ENCODE data around the gene SLC16A2. TPM values are rescaled to one million over a fixed set of nuclear protein-coding genes. Genes with fewer than 3 reads are reported as not detected.
A peak's percentile ranks its signal among the peaks of the same experiment; 100 is the strongest.
"Not testable (repeated sequence)": the region's sequence is repeated elsewhere in the genome, so short reads cannot be mapped to it uniquely, and the experiment has no call there.

Gene SLC16A2
- total RNA-seq, 2 donors from 2014 or later = 2.9 to 7.3 TPM

DNA sequence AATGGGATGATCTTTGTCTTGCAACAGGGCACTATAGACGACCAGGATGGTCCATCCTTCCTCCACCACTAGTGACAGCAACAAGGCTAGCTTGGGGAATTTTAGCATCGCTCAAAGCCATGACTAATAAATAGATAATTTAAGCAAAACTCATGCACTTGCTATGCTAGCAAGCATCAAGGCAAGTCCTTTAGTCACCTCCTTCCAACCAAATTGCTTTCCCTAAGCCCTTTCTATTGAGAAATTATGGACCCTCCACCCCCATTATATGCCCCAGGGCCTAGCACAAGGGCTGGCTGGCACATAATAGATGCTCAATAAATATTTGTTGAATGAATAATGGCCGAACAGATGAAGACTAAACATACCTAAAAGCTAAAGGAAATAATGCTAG, 28.6 kb downstream of the SLC16A2 start:
- no peak for TF ChIP-seq POLR2A (IDR thresholded peaks at IDR 0.05)
- TF ChIP-seq, protein P1, sequence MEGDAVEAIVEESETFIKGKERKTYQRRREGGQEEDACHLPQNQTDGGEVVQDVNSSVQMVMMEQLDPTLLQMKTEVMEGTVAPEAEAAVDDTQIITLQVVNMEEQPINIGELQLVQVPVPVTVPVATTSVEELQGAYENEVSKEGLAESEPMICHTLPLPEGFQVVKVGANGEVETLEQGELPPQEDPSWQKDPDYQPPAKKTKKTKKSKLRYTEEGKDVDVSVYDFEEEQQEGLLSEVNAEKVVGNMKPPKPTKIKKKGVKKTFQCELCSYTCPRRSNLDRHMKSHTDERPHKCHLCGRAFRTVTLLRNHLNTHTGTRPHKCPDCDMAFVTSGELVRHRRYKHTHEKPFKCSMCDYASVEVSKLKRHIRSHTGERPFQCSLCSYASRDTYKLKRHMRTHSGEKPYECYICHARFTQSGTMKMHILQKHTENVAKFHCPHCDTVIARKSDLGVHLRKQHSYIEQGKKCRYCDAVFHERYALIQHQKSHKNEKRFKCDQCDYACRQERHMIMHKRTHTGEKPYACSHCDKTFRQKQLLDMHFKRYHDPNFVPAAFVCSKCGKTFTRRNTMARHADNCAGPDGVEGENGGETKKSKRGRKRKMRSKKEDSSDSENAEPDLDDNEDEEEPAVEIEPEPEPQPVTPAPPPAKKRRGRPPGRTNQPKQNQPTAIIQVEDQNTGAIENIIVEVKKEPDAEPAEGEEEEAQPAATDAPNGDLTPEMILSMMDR (IDR thresholded peaks at IDR 0.05) = no peak
- intact Hi-C loops (cut with DNase I) = no loop called here
- DNase-seq (no peak), ATAC-seq (no peak)
- no peak overlapping the region for H3K4me3 ChIP-seq
- H3K27ac ChIP-seq = no peak overlapping the region
- H3K36me3 ChIP-seq (replicated peaks in 1 of 2; ENCODE audit: insufficient read depth in 1 of 2, low read depth in 2 of 2) = no peaks in the 10 kb centered on the region
- 91 to 94% methylated on average over 3 of the region's 3 CpGs for WGBS, 2 donors
- H3K9me3 ChIP-seq = no peaks in the 10 kb centered on the region
- no peaks in the 10 kb centered on the region for H3K27me3 ChIP-seq
- no peaks in the 10 kb centered on the region for H3K4me1 ChIP-seq

DNA sequence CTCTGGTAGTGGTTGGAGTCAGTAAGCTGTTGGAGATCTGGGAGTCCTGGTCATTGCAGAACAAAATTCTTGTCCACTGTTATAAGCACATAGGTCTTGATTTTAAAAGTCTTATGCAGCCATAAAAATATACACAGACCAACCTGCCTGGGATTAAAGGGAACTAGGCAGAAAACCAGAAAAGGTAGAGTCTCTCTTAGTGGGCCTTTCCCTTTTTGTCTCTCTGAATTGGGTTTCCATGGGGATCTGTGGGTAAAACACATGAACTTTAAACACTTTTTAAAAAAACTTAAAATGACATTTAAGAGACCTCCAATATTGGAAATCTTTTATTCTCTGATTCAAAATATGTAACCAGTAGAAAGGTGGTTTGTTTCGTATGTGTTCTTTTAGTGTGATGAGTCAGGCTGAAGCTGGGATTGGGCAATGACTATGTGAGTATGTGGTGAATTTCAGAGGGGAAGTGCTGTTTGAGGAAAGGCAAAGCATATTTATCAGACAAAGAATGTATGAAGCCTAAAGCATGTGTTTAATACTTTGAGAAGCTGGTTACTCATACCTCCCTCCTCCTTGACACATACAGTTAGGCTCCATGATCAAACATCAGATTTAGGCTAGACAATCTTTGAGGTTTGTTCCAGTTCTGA, 29.6 kb downstream of the SLC16A2 start:
- Histone ChIP-seq H3K4me1 (no peaks in the 10 kb centered on the region), H3K36me3 (replicated peaks in 1 of 2; ENCODE audit: insufficient read depth in 1 of 2, low read depth in 2 of 2) (no peaks in the 10 kb centered on the region), H3K27ac (no peak overlapping the region), H3K4me3 (no peak overlapping the region), H3K9me3 (no peaks in the 10 kb centered on the region), H3K27me3 (no peaks in the 10 kb centered on the region)
- TF ChIP-seq POLR2A (IDR thresholded peaks at IDR 0.05) = no peak
- TF ChIP-seq, protein P1 (IDR thresholded peaks at IDR 0.05) = no peak
- intact Hi-C loops (cut with DNase I) = no loop called here
- DNase-seq (peak in 1 of 4 donors; percentile 16), ATAC-seq (peak; percentile 27)
- WGBS, 2 donors = 67 to 79% methylated on average over 1 of the region's 1 CpG

DNA sequence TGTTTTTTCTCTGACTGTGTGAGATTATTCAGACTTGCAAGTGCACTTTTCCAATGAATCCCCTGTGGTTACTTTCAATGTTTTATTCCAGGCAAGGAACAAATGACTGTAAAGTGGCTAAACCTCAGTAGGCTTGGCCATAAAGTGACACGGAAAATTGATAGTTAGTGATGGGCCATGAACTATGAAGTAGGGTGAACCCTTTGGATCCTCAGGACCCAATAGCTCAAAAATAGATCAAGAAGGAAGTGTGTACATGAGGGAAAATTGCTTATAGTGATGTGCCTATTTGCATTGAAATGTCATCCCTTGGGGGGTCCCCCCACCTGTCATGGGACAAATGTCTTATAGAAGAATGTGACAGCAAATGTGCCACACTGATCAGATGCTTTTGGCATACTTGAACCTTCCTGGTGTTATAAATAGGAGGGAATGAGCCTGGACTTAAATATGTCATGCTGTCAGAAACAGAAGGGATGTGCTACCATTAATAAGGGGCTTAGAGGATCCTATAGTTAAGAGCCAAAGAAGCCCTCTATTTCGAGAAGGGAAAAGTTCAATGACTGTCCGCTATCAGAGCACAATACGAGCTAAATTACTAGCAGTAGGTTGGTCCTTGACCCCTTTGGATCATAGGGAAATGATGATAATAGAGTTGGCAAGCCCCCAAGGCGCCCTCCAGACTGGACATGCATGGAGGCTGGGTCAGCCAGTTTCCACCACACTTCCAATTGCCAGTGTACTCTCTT, 30.3 kb downstream of the SLC16A2 start:
- no peaks in the 10 kb centered on the region for H3K4me1 ChIP-seq
- ATAC-seq = no peak
- H3K36me3 ChIP-seq (replicated peaks in 1 of 2; ENCODE audit: insufficient read depth in 1 of 2, low read depth in 2 of 2) = no peaks in the 10 kb centered on the region
- intact Hi-C loops (cut with DNase I) = no loop called here
- H3K4me3 ChIP-seq = no peak overlapping the region
- no peak for TF ChIP-seq POLR2A (IDR thresholded peaks at IDR 0.05)
- TF ChIP-seq, protein P1 (IDR thresholded peaks at IDR 0.05) = no peak
- H3K27ac ChIP-seq = no peak overlapping the region
- WGBS, 2 donors = 71 to 78% methylated on average over 4 of the region's 5 CpGs
- DNase-seq = no peak
- H3K27me3 ChIP-seq = no peaks in the 10 kb centered on the region
- H3K9me3 ChIP-seq = no peaks in the 10 kb centered on the region

DNA sequence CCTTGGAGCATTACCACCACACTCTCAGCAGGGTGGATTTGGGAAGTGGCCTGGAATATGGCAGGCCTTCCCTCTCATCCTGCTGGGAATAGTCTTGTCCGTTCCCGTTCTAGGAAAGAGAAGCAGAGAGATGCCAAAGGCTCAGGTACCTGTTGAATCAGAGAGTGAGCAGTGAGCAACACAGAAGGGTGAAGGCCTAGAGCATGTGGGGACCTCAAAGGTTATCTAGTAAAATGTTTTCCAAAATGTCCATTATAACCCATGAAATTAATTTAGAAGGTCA, 30.8 kb downstream of the SLC16A2 start:
- H3K27me3 ChIP-seq = no peaks in the 10 kb centered on the region
- H3K27ac ChIP-seq = no peak overlapping the region
- no peaks in the 10 kb centered on the region for H3K9me3 ChIP-seq
- H3K36me3 ChIP-seq (replicated peaks in 1 of 2; ENCODE audit: insufficient read depth in 1 of 2, low read depth in 2 of 2) = no peaks in the 10 kb centered on the region
- TF ChIP-seq, protein P1 (IDR thresholded peaks at IDR 0.05) = no peak
- TF ChIP-seq POLR2A (IDR thresholded peaks at IDR 0.05) = no peak
- intact Hi-C loops (cut with DNase I) = no loop called here
- no peaks in the 10 kb centered on the region for H3K4me1 ChIP-seq
- ATAC-seq (no peak), DNase-seq (no peak)
- 90 to 95% methylated on average over 2 of the region's 2 CpGs for whole genome bisulfite sequencing, 2 donors
- H3K4me3 ChIP-seq = no peak overlapping the region

DNA sequence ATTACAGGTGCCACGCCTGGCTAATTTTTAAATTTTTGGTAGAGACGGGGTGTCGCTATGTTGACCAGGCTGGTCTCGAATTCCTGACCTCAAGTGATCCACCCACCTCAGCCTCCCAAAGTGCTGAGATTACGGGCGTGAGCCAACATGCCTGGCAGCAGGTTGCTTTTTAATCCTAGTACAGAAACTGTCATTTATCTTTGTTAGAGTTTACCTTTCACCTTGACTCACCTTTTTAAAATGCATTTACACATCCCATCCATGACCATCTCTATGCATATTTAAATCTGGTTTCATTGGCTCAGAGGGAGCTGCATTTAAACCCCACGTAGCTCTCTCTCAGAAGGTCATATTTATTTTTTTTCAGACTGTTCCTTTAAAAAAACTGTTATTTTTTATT, 31.9 kb downstream of the SLC16A2 start:
- H3K27me3 ChIP-seq = no peaks in the 10 kb centered on the region
- no peak overlapping the region for H3K27ac ChIP-seq
- 84 to 94% methylated on average over 7 of the region's 7 CpGs for WGBS, 2 donors
- ATAC-seq (no peak), DNase-seq (no peak)
- no peaks in the 10 kb centered on the region for H3K36me3 ChIP-seq (replicated peaks in 1 of 2; ENCODE audit: insufficient read depth in 1 of 2, low read depth in 2 of 2)
- no peaks in the 10 kb centered on the region for H3K9me3 ChIP-seq
- no peak overlapping the region for H3K4me3 ChIP-seq
- no peaks in the 10 kb centered on the region for H3K4me1 ChIP-seq
- intact Hi-C loops (cut with DNase I) = no loop called here
- TF ChIP-seq, protein P1 (IDR thresholded peaks at IDR 0.05) = no peak
- TF ChIP-seq POLR2A (IDR thresholded peaks at IDR 0.05) = no peak

DNA sequence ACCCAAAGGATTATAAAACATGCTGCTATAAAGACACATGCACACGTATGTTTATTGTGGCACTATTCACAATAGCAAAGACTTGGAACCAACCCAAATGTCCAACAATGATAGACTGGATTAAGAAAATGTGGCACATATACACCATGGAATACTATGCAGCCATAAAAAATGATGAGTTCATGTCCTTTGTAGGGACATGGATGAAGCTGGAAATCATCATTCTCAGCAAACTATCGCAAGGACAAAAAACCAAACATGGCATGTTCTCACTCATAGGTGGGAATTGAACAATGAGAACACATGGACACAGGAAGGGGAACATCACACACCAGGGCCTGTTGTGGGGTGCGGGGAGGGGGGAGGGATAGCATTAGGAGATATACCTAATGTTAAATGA, 32.9 kb downstream of the SLC16A2 start:
- H3K9me3 ChIP-seq; ATAC-seq; intact Hi-C loops (cut with DNase I); H3K27ac ChIP-seq; H3K36me3 ChIP-seq (replicated peaks in 1 of 2; ENCODE audit: insufficient read depth in 1 of 2, low read depth in 2 of 2); H3K27me3 ChIP-seq; H3K4me1 ChIP-seq; H3K4me3 ChIP-seq; DNase-seq: not testable (repeated sequence)
- 75 to 100% methylated on average over 1 to 2 of the region's 3 CpGs for WGBS, 2 donors

Data from body of pancreas (tissue), 4 donors.